ENCODE results near the gene S100A3. TPM values are rescaled to one million over a fixed set of nuclear protein-coding genes. Genes with fewer than 3 reads are reported as not detected.
A peak's percentile ranks its signal among the peaks of the same experiment; 100 is the strongest.

The S100A3 gene
- total and polyA plus RNA-seq, 3 experiments from 2014 or later: not detected

GRCh38 chr1:153568367-153569099, 19.5 kb upstream of the S100A3 start:
- Histone ChIP-seq H3K9me3 (ENCODE audit: low read length) (no peaks in the 10 kb centered on the region), H3K36me3 (ENCODE audit: insufficient read depth, low read length) (no peaks in the 10 kb centered on the region), H3K4me1 (ENCODE audit: insufficient read depth, low read length) (peaks cover 24% of the 10 kb centered on the region), H3K27ac (ENCODE audit: low read depth, low read length) (no peak overlapping the region), H3K27me3 (ENCODE audit: insufficient read depth, low read length, poor library complexity, severe bottlenecking) (no peaks in the 10 kb centered on the region), H3K4me3 (ENCODE audit: low read length) (peak overlapping the region; percentile 33)
- ChIA-PET CTCF (interaction anchor here (0.9 to 6.5 kb wide), 16 partner anchors 9 to 72 kb away, joined by 3 to 125 read pairs (median 4); partner anchors contain the start of genes CHTOP, S100A4, S100A5 and S100A6), POLR2A (interaction anchor here (0.6 to 1.7 kb wide), 4 partner anchors 33 to 226 kb away, joined by 3 to 7 read pairs (median 6); partner anchors contain the start of gene S100A6)
- H3K27ac Mint-ChIP-seq: peak overlapping the region in 7 of 8 donors; percentile 6 to 86 (median 47)
- H3K27me3 Mint-ChIP-seq: peaks cover 1 to 19% of the 10 kb centered on the region in 2 donors
- H3K9me3 Mint-ChIP-seq: no peaks in the 10 kb centered on the region
- peak overlapping the region in 6 of 7 donors; percentile 65 to 78 (median 71) for H3K4me3 Mint-ChIP-seq
- peak; percentile 71 to 85 (median 73) for DNase-seq
- H3K4me1 Mint-ChIP-seq: peaks cover 27 to 37% (median 35%) of the 10 kb centered on the region in 3 donors
- no peaks in the 10 kb centered on the region for H3K36me3 Mint-ChIP-seq

- Mint-ChIP-seq H3K27ac (peak overlapping the region in 5 of 8 donors; percentile 17 to 86 (median 78)), H3K36me3 (no peaks in the 10 kb centered on the region), H3K9me3 (no peaks in the 10 kb centered on the region), H3K27me3 (peaks cover 1 to 19% of the 10 kb centered on the region in 2 donors), H3K4me3 (peak overlapping the region in 4 of 7 donors; percentile 15 to 69 (median 58)), H3K4me1 (peaks cover 27 to 37% (median 35%) of the 10 kb centered on the region in 3 donors)
- POLR2A ChIA-PET: interaction anchor here (0.9 to 1.7 kb wide), 3 partner anchors 32 to 58 kb away, joined by 3 to 6 read pairs (median 5); partner anchors contain the start of gene S100A6
- Histone ChIP-seq H3K4me1 (ENCODE audit: insufficient read depth, low read length) (peaks cover 24% of the 10 kb centered on the region), H3K27ac (ENCODE audit: low read depth, low read length) (no peak overlapping the region), H3K4me3 (ENCODE audit: low read length) (no peak overlapping the region), H3K27me3 (ENCODE audit: insufficient read depth, low read length, poor library complexity, severe bottlenecking) (no peaks in the 10 kb centered on the region), H3K36me3 (ENCODE audit: insufficient read depth, low read length) (no peaks in the 10 kb centered on the region), H3K9me3 (ENCODE audit: low read length) (no peaks in the 10 kb centered on the region)
- CTCF ChIA-PET: interaction anchor here (0.9 to 6.5 kb wide), 16 partner anchors 8 to 72 kb away, joined by 3 to 125 read pairs (median 4); partner anchors contain the start of genes CHTOP, S100A4, S100A5 and S100A6
- DNase-seq: no peak
These were observed 18.7 kb upstream of the S100A3 start for GRCh38 chr1:153567621-153568366.

DNA sequence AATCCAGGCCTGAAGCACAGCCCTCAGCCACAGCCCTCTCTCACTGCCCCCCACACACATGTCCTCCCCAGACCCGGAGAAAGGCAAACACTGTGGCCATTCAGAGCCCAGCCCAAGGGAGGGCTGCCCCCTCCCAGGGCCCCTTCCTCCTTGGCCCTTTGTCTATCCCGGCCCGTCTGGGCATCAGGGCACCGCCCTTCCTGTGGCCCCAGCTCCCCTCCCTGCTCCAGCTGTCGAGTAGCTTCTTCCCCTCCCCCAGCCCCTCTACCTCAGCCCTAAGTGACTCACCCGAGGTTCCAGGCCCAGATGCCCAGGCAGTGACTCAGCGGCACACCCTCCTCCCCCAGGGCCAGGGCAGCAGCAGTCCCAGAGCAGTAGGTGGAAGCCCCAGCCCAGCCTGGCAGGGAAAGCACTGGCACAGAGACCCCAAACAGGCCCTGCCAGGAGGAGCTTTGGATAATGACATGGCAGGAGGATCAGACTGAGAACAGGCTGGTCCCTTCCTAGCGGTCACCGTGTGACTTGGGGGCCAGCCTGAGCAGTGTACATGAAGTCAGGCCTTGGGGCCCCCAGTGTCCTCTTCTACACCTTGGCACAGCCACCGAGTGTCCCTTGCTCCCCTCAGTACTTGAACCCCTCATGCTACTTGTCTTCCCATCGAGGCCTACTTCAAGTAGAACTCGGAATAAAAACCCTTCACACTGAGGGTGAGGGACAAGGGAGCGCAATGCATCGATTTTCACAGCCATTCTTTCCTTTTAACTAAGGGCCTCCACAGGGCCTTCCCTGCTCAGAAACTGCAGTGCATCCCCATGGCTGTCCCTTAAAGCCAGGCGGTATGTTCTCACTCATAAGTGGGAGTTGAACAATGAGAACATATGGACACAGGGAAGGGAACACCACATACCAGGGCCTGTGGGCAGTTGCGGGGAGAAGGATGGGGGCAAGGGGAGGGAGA, 17.6 kb upstream of the S100A3 start:
- peak overlapping the region; percentile 43 for H3K27ac ChIP-seq (ENCODE audit: low read depth, low read length)

DNA sequence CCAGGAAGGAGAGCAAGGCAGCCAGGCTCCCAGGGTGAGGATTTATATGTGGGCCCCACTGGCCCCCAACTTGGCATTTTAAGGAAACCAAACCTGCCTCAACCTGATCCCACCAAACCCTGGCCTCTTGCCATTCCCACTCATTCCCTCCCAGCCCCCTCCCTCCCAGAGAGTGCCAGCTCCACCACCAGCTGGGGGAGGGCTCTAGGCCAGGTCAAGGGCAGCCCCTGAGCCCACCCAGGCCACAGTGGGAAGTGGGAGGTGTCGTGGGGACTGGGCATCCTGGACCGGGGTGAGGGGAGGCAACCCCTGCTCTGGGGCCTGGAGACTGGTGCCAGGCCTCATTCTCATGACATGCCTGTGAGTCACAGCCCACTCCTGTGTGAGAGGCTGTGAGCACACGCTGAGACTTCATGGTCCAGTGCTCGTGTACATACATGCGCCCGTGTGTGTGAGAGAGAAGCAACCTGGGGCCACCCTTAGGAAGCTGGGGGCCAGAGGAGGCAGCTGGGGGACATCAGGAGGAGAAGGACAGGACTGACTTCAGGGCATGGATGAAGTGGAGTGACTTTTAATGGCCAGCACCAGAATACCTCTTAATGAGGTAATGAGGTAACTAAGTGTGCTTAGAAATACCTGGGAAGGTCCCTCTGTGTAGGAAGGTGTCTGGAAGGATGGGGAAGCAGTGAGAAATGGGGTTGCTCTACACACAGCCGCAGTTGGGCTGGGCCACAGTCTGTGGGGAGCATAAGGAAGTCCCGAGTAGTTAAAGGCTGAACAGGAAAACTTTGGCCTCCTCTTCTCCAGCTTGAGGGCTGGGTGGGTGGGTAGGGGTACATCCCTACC, 16.7 kb upstream of the S100A3 start, which contains the start of gene S100A2:
Gene S100A2, minus strand, starts transcription at position 316 of the 846 bp plus-strand sequence. CDS start 1,967 bp downstream, outside the sequence.
- H3K4me1 ChIP-seq (ENCODE audit: insufficient read depth, low read length): peaks cover 24% of the 10 kb centered on the region
- CTCF ChIA-PET: interaction anchor here (1.1 to 6.6 kb wide), 6 partner anchors 15 to 56 kb away, joined by 4 to 35 read pairs (median 12); partner anchors contain the start of genes S100A4 and S100A6
- peak in 1 of 5 donors; percentile 54 for DNase-seq

More for the DNA sequence above, 17.6 kb upstream of the S100A3 start:
- peaks cover 27 to 35% (median 34%) of the 10 kb centered on the region in 3 donors for H3K4me1 Mint-ChIP-seq
- POLR2A ChIA-PET: interaction anchor here (0.5 to 1.5 kb wide), 5 partner anchors 22 to 770 kb away, joined by 3 to 5 read pairs (median 4); partner anchors contain the start of gene S100A6
- Histone ChIP-seq H3K4me1 (ENCODE audit: insufficient read depth, low read length) (peaks cover 24% of the 10 kb centered on the region), H3K36me3 (ENCODE audit: insufficient read depth, low read length) (no peaks in the 10 kb centered on the region), H3K4me3 (ENCODE audit: low read length) (no peak overlapping the region), H3K9me3 (ENCODE audit: low read length) (no peaks in the 10 kb centered on the region), H3K27me3 (ENCODE audit: insufficient read depth, low read length, poor library complexity, severe bottlenecking) (no peaks in the 10 kb centered on the region)
- H3K4me3 Mint-ChIP-seq: peak overlapping the region in 6 of 7 donors; percentile 30 to 63 (median 46)
- H3K9me3 Mint-ChIP-seq: no peaks in the 10 kb centered on the region
- DNase-seq: peak in 4 of 5 donors; percentile 54 to 89 (median 66)
- H3K27me3 Mint-ChIP-seq: peaks cover 1 to 16% of the 10 kb centered on the region in 2 donors
- no peaks in the 10 kb centered on the region for H3K36me3 Mint-ChIP-seq
- CTCF ChIA-PET: interaction anchor here (1.1 to 2.6 kb wide), 5 partner anchors 16 to 57 kb away, joined by 4 to 23 read pairs (median 10); partner anchors contain the start of genes S100A4 and S100A6
- peak overlapping the region; percentile 76 to 91 (median 85) for H3K27ac Mint-ChIP-seq

DNA sequence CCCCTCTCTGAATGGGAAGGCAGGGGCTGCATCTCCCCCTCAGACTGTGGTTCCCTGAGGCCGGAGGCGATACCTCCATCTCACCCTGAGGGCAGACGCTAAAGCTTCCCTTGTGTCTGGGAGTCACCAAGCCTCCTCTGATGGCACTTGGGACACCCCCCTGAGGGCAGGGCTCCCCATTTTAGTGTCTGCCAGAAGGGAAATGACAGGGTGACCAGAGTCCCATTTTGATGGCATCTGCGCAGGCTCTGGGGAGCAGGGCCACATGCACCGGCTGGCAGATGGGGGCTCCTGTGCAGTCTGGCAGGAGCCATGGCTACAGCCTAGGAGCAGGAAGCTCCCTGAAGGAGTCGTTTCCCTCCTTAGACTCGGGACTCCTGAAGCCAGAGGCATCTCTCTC, 14.9 kb upstream of the S100A3 start:
- Mint-ChIP-seq H3K9me3 (no peaks in the 10 kb centered on the region), H3K4me3 (no peak overlapping the region), H3K4me1 (peaks cover 27 to 34% (median 30%) of the 10 kb centered on the region in 3 donors), H3K36me3 (no peaks in the 10 kb centered on the region), H3K27me3 (no peaks in the 10 kb centered on the region), H3K27ac (no peak overlapping the region)
- Histone ChIP-seq H3K27me3 (ENCODE audit: insufficient read depth, low read length, poor library complexity, severe bottlenecking) (no peaks in the 10 kb centered on the region), H3K9me3 (ENCODE audit: low read length) (no peaks in the 10 kb centered on the region), H3K4me1 (ENCODE audit: insufficient read depth, low read length) (peaks cover 24% of the 10 kb centered on the region), H3K27ac (ENCODE audit: low read depth, low read length) (no peak overlapping the region), H3K36me3 (ENCODE audit: insufficient read depth, low read length) (no peaks in the 10 kb centered on the region), H3K4me3 (ENCODE audit: low read length) (no peak overlapping the region)
- no peak for DNase-seq
- ChIA-PET CTCF (interaction anchor here (1.0 to 6.6 kb wide), 3 partner anchors 19 to 31 kb away, joined by 3 to 35 read pairs (median 5); partner anchors contain the start of gene S100A4), POLR2A (interaction anchor here (1.4 kb wide), 1 partner anchor 50 kb away, joined by 3 read pairs; no protein-coding TSS in a partner anchor)

More for the DNA sequence above, 16.7 kb upstream of the S100A3 start, which contains the start of gene S100A2:
- no peaks in the 10 kb centered on the region for H3K27me3 ChIP-seq (ENCODE audit: insufficient read depth, low read length, poor library complexity, severe bottlenecking)
- Mint-ChIP-seq H3K4me1 (peaks cover 27 to 35% (median 34%) of the 10 kb centered on the region in 3 donors), H3K9me3 (no peaks in the 10 kb centered on the region), H3K4me3 (peak within 1 kb of the TSS in 6 of 7 donors; percentile 30 to 63 (median 57)), H3K27ac (peak within 1 kb of the TSS; percentile 83 to 98 (median 91)), H3K27me3 (peaks cover 0 to 10% of the 10 kb centered on the region in 2 donors), H3K36me3 (no peaks in the 10 kb centered on the region)
- peak within 1 kb of the TSS; percentile 43 for H3K27ac ChIP-seq (ENCODE audit: low read depth, low read length)
- no peaks in the 10 kb centered on the region for H3K9me3 ChIP-seq (ENCODE audit: low read length)
- POLR2A ChIA-PET: interaction anchor here (0.7 to 1.5 kb wide), 4 partner anchors 21 to 34 kb away, joined by 3 to 5 read pairs (median 4); partner anchors contain the start of gene S100A6
- H3K36me3 ChIP-seq (ENCODE audit: insufficient read depth, low read length): no peaks in the 10 kb centered on the region
- H3K4me3 ChIP-seq (ENCODE audit: low read length): no peak within 1 kb of the TSS

DNA sequence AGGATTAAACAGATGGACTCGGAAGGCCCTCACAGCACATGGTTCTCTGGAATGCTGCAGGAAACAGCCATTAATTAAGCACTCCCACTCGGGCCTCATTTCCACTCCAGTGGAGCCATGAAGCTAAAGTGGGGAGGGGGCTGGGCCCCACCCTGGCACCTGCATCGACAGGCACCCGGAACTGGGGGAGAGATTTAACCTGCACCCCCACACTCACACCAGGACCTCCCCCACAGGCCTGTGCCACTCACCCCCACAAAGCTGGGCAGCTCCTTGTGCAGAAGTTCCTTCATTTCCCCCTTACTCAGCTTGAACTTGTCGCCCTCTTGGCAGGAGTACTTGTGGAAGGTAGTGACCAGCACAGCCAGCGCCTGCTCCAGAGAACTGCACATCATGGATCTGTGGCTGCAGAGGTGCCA, 14.4 kb upstream of the S100A3 start:
- no peaks in the 10 kb centered on the region for H3K36me3 ChIP-seq (ENCODE audit: insufficient read depth, low read length)
- Mint-ChIP-seq H3K9me3 (no peaks in the 10 kb centered on the region), H3K36me3 (no peaks in the 10 kb centered on the region), H3K4me3 (no peak overlapping the region), H3K4me1 (peaks cover 23 to 31% (median 27%) of the 10 kb centered on the region in 3 donors), H3K27me3 (no peaks in the 10 kb centered on the region), H3K27ac (peak overlapping the region in 1 of 8 donors; percentile 88)
- H3K4me1 ChIP-seq (ENCODE audit: insufficient read depth, low read length): peaks cover 24% of the 10 kb centered on the region
- H3K27me3 ChIP-seq (ENCODE audit: insufficient read depth, low read length, poor library complexity, severe bottlenecking): no peaks in the 10 kb centered on the region
- H3K27ac ChIP-seq (ENCODE audit: low read depth, low read length): no peak overlapping the region
- H3K4me3 ChIP-seq (ENCODE audit: low read length): no peak overlapping the region
- DNase-seq: no peak
- ChIA-PET CTCF (interaction anchor here (1.0 to 6.6 kb wide), 3 partner anchors 19 to 31 kb away, joined by 3 to 35 read pairs (median 5); partner anchors contain the start of gene S100A4), POLR2A (no interaction called here)
- no peaks in the 10 kb centered on the region for H3K9me3 ChIP-seq (ENCODE audit: low read length)

Measured in CD8-positive, alpha-beta memory T cell (primary cell).